Uterus (tissue), 2 donors: ENCODE data around the gene TRAF5.

Experiments used
- POLR2A ChIP-seq, 2 donors: fragments of 450-650 bp; IDR thresholded peaks; one replicate each; pipeline ENCODE4 v1.6.1; 2016; ENCODE audit warnings: antibody characterized with exemption in 2 of 2, mild to moderate bottlenecking in 1 of 2, moderate library complexity in 1 of 2
- TF ChIP-seq, protein P1 (sequence below), 4 experiments: fragments of 200-600 bp in 2 of 4; fragments of 450-650 bp in 2 of 4; sonication (generic) in 2 of 4; IDR thresholded peaks; one replicate each; pipeline ENCODE4 v1.5.1; 2016 to 2019; ENCODE audit warnings: antibody characterized with exemption in 4 of 4, mild to moderate bottlenecking in 2 of 4, moderate library complexity in 1 of 4

- TF ChIP-seq, protein P1, sequence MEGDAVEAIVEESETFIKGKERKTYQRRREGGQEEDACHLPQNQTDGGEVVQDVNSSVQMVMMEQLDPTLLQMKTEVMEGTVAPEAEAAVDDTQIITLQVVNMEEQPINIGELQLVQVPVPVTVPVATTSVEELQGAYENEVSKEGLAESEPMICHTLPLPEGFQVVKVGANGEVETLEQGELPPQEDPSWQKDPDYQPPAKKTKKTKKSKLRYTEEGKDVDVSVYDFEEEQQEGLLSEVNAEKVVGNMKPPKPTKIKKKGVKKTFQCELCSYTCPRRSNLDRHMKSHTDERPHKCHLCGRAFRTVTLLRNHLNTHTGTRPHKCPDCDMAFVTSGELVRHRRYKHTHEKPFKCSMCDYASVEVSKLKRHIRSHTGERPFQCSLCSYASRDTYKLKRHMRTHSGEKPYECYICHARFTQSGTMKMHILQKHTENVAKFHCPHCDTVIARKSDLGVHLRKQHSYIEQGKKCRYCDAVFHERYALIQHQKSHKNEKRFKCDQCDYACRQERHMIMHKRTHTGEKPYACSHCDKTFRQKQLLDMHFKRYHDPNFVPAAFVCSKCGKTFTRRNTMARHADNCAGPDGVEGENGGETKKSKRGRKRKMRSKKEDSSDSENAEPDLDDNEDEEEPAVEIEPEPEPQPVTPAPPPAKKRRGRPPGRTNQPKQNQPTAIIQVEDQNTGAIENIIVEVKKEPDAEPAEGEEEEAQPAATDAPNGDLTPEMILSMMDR (IDR thresholded peaks at IDR 0.05), result no peak
- no peak for TF ChIP-seq POLR2A (IDR thresholded peaks at IDR 0.05)
Measured at GRCh38 chr1:211320980-211321379, 5.7 kb upstream of the TRAF5 start.
